GM18502 (cell line): ENCODE data around the gene MYH9.

Experiments
- ATAC-seq: cut with Tn5 transposase; IDR thresholded peaks from one replicate; pipeline ENCODE4 v1.9.1; 2021; ENCODE audit warnings: mild to moderate bottlenecking; ENCODE audit not compliant: unreplicated experiment, poor library complexity

MYH9 gene

GRCh38 chr22:36387709-36387958, 133 bp downstream of the MYH9 start:
- ATAC-seq, result no peak

GRCh38 chr22:36386900-36387708, 663 bp downstream of the MYH9 start:
- ATAC-seq, result peak; percentile 15

DNA sequence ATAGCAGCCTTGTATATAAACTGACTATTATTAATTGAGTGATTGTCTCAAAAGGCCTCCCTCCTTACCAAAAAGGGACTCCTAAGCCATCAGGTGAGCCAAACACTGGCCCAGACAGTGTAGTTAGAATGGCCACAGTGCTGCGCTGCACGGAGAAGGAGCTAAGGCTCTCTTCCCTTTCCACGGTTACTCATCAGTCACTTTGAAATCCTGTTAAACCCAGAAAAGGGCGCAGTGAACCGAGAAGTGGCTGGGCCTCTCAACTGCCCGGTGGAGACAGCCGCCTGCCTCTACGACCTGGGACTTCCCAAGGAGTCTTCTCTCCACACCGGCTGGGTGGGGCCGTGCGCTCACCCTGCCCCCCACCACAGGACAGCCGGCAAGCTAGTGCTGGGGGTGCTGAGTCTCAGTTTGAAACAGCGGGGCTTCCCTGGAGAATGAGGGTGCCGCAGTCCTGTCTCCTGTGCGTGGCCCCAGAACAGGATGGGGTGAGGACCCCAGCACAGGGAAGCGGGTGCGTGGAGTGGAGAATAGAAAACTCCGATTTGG, 1.3 kb downstream of the MYH9 start:
- ATAC-seq, result peak; percentile 33

DNA sequence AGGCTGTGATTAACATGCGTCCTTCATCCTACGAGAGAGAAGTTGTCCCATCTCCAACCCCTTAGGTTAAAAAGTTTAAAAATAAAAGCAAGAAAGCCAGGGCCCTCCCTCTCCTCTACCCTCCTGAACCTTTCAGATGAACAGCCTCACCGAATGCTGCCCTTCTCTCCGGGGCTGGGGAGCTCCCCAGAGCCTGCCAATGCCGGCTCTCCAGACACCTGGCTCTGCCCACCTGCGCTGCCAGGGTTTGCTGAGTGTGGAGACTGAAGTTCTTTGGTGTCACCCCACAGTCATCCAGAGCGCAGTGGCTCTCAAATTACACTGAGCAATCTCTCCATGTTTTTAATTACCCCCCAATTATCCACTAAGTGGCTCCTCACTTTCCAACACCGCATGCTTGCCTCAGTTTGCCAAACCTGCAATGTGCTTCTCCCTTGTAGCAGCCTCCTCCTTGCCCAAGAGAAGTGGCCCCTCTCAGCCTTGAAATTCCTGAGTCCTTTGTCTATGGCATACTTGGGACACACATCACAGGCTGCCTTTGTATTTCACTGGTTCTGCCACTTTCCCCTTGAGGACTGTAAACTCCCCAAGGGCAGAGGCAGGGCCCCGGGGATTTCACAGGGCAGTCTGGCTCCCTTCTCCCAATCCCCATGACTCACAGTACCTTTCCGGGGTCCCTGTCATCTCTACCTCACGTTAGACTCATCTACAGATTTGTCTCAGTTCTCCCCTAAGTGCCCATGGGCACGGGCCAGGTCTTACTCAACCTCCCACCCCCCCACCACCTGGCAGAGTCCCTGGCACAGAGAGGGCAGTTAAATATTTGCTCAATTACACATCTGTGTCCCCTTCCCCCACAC, 2.0 kb downstream of the MYH9 start:
- ATAC-seq, result no peak

DNA sequence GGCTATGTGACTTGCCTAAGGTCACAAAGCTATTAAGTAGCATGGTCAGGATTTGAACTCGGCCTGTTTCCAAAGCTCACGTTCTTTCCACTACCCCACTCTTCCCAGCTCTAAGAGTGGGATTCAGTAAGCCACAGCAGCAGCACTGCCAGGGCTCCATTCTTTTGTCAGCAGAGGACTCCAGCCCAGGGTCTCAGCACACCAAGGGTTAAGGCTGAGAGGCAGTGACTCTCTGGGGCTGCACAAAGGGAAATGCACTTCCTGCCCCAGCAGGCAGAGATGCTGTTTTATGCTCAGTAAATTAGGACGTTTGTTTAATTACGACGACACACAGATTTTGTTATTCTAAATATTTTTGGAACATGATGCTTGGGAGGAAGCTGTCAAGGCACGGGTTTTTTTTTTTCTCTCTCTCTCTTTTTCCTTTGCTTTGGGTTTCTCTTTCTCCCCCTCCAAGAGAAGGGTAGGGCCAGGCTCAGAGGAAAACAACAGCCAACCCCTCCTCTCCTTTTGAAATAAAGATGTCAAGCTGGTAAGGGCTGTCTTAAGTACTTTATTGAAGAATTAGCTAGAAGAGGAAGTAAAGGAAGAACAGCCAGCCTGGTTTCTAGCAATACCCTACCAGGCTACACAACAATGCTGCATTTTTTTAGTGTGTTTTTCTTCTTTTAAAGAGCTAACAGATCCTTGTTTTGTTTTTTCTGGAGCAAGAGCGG, 2.8 kb downstream of the MYH9 start:
- no peak for ATAC-seq

DNA sequence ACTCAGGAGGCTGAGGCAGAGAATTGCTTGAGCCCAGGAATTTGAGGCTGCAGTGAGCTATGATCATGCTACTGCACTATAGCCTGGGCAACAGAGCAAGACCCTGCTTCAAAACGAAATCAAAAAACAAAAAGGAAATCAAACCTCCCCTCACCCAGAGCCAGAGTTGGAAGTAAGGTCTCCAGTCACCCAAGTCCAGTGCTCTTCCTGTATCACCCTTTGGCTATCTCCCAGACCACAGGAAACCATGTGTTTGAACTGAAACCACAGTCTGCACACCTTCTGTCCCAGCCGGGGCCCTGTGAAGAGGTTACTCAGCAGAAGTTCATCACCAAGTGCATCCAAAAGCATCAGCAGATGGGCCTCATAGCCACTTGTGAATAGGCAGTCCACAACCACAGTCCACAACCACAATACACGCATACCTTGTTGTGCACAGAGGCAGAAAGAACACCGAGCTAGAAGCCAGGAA, 4.6 kb downstream of the MYH9 start:
- ATAC-seq, result no peak

- no peak for ATAC-seq
Observed at GRCh38 chr22:36381513-36382128, 6.1 kb downstream of the MYH9 start.

DNA sequence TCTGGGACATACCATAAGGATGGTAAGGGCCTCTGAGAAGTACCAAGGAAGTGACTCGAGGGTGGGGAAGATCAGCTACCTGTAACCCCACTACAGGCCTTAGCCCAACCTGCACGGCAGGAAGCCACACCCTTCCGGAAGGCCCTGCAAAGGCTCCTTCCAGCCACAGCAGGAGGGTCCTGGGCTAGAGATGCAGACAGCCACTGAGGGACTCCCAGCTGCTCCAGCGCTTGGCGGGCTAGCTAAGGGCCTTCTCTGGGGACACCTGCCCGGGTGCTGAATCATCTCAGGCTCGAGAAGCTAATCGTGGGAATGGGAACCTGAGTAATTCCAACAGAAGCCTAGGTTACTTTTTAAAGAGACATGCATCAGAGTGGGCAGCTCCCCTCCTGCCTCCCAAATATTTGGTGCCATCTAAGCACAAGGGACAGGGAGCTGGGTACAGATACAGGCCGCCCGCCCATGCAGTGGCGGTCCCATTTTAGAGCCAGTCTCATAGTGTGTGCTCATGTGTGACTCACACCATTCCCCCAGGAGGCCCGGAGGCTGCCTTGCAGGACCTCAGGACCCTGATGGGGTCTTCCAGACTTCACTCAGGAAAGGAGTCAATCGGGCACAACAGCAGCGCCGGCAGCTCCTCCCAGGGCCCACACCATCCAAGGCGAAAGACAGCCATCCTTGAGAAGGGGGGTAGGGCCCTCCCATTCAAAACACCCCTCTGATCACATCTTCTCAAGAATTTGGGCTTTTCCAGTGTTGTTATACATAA, 8.0 kb downstream of the MYH9 start:
- ATAC-seq, result no peak

- ATAC-seq, result no peak
Observed at GRCh38 chr22:36378869-36379217, 8.9 kb downstream of the MYH9 start.

DNA sequence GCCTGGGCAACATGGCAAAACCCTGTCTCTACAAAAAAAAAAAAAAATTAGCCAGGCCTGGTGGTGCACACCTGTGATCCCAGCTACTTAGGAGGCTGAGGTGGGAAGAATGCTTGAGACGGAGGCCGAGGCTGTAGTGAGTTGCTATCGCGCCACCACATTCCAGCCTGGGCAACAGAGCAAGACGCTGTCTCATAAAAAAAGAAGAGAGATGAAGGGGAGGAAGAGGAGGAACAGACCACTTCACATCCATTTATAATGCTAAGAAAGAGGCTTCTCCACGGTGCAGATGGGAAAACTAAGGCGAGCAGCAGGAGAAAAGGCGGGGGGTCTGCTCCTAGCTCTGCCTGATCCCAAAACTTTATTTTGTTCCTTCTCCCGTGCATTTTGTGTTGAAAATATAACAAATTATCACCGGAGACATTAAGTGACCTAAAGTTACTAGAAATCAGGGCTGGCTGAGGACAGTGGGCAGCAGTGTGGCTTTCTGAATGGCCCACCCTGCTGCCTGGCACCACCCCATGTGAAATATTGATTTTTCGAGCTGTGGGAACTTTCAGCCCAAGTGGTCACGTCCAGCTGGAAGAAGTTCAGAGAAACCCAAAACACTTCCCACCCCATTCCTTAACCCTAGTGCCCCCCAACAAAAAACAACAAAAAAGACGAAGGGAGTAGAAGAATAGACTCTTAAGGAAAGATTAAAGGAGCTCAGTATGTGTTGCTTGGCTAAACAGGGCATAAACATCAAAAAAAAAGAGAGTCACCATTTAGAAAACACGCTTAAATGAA, 9.5 kb downstream of the MYH9 start:
- no peak for ATAC-seq

DNA sequence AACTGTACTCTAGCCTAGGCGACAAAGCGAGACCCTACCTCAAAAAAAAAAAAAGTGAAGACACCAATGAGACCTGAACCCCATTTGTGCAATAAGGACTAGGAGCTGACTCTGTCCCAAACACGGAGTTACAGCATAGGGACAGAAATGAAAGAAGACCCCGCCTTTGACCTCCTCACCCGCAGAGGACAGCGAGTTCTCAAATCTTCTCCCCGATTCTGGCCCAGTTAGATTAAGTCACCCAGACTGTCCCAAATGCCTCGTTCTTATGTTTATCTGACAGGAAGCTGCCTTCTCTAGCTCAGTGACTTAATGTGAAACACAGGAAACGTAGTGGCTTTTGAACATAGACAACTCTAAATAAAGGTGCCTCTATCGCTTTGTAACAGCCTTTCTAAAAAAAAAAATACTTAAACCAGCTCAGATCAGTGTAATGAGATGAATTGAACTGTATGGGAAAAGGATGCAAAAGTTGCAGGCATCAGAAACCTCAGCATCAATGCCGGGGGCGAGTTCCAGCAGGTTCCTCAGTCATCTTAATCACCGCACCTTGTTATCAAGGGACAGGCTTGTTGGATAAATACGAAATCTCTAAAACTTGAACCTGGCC, 10.6 kb downstream of the MYH9 start:
- no peak for ATAC-seq

DNA sequence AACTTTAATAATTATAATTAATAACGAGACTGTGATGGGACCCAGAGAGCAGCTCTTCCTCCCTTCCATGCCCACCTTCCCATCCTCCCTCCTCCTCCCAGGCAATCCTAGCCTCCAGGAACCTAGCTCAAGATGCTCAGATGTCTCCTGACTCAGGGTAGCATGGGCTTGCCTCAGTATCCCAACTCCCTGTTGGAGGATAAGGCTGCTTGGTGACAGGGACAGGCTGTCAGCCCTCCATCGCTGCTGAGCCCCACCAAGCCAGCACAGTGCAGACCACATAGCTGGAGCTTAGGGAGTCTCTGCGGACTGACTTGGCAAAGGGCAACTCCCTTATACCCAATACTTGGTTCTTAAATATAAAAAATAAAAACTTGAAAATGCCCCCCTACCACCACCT, 11.5 kb downstream of the MYH9 start:
- ATAC-seq, result no peak

DNA sequence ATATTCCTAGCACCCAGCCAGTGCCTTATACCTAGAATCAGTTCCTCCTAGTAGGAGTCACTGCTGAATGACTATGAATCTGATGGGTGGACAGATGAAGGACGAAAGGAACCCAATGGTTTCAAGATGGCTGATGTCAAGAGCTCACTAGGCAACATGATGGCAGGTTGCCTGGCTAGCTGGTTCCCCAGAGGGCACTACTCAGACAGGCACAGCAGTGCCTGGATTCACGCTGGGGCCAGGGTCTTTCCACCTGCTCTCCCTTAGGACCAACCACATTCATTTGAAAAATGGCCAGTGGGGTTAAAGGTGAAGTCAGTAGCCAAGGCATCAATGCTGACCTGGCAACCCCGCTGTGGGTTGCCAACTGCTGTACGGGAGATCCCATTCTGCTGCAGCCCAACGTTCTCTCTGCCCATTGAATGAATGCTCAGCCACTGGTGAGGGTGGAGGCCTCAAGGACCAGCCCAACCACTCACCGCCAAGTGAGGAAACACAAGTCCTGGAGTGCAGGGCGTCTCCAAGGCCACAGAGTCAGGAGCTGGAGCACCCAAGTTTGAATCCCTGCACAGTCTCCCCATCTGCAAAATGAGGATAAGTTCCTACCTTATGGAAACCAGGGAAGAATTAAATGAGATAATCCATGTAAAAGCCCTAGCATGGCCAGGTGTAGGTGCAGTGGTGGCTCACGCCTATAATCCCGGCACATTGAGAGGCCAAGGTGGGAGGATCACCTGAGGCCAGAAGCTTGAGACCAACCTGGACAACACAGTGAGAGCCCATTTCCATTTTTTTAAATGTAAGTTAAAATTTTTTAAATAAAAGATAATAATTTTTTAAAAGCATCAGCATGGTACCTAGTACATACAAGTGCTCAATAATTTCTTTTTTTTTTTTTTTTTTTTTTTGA, 12.4 kb downstream of the MYH9 start:
- ATAC-seq, result no peak

- no peak for ATAC-seq
Observed at GRCh38 chr22:36374603-36375024, 13.2 kb downstream of the MYH9 start.

DNA sequence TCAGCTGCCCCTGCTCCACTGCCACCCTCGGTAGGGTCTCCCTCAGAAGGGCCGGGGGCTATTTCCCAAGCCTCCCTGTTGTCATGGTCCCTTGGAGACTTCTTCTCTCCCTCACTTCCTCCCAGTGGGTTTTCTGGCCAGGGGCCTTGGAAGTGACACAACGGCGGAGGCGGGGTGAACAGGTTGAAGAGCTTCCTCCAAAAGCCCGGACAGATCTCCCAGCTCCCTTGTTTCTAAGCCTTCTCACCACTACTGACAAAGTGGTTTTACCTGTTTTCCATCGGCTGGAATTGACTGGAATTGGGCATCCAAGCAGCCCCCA, 14.5 kb downstream of the MYH9 start:
- ATAC-seq, result no peak

DNA sequence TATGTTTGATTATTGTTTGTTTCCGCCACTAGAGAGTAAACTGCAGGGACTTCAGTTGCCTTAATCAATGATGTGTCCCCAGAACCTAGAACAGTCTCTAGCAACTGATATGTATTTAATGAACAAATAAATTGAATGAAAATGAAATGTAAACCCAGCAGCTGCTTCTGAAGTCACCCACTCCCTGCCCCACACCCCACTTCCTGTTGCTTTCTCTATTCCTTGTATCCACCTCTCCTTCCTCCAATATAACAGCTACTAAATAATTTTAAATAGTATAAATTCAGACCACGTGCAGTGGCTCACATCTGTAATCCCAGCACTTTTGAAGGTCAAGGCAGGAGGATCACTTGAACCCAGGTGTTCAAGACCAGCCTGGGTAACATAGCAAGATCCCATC, 15.8 kb downstream of the MYH9 start:
- ATAC-seq, result no peak

DNA sequence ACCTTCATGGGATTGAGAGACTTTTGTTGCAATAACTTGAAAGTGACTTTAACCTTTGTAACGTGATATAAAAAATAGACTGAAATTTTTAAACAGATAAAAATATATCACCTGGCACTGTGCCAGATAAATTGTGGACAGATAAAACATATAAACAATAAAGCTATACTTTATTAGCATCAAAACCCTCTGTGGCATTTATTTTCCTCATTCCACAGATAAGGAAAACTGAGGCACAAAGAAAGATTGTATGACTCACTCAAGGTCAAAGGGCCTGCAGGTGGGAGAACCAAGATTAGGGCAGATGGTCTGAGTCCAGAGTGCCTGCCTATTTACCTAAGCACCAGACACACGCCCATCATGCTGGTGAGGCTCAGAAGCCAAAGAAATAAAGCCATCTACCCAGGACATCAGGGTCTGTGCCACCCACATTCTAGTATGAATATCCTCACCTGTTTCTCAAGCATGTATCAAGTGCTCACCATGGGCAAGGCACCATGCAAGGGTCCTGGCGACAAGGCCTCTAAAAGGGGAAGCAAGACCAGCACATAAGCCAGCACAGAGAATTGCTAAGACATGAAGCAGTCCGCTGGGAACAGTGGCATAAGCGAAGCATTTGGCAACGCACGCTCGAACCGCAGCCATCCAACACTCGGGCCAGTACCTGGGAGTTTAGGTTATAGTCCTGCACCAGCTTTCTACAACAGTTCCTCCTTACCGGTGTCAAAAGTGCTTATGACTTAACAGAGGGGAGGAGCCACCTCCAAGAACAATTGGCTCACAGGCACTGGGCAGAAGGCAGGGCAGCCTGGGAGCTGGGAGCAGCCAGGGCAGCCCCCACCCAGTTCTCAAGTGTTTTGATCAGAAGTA, 17.6 kb downstream of the MYH9 start:
- ATAC-seq, result no peak
